Endothelial cell of umbilical vein (primary cell): ENCODE results near the gene TBC1D30.
"Not testable (repeated sequence)": the region's sequence is repeated elsewhere in the genome, so short reads cannot be mapped to it uniquely, and the experiment has no call there.

Experiments used
- CTCF ChIP-seq, 2 donors: IDR thresholded peaks; 1 replicate in 1 of 2; 2 replicates in 1 of 2; pipeline ENCODE4 v1.5.1; 2011; ENCODE audit warnings: low read length in 2 of 2, mild to moderate bottlenecking in 2 of 2, moderate library complexity in 2 of 2, control low read depth in 1 of 2, inconsistent platforms in 1 of 2, low read depth in 1 of 2; ENCODE audit not compliant: insufficient read depth in 1 of 2; ENCODE audit errors: extremely low read depth in 1 of 2
- GATA2 ChIP-seq: IDR thresholded peaks from 2 replicates; pipeline ENCODE4 v1.7.0; 2011; ENCODE audit warnings: low read depth, mild to moderate bottlenecking, moderate library complexity, mixed read lengths, low read length; ENCODE audit not compliant: insufficient read length, insufficient read depth
- POLR2A ChIP-seq: IDR thresholded peaks from 2 replicates; pipeline ENCODE4 v1.6.1; 2012; ENCODE audit warnings: low read depth, mild to moderate bottlenecking, control low read depth, low read length

- TF ChIP-seq GATA2; POLR2A; CTCF (IDR thresholded peaks at IDR 0.05; ENCODE audit: extremely low read depth in 1 of 2, insufficient read depth in 1 of 2, low read depth in 1 of 2, low read length in 2 of 2): not testable (repeated sequence)
These were observed 49.2 kb upstream of the TBC1D30 start for GRCh38 chr12:64775147-64775736.
